A673 (cell line): ENCODE measurements around the gene PGM2L1. TPM values are rescaled to one million over a fixed set of nuclear protein-coding genes. Genes with fewer than 3 reads are reported as not detected.
A peak's percentile ranks its signal among the peaks of the same experiment; 100 is the strongest.

Source experiments
- BruUV-seq: library from RNA; stranded (reverse); fragments of 400-500 nt; replicated peaks from 2 replicates; lab custom pipeline; 2021; lab: Mats Ljungman, UMichigan
- CTCF ChIA-PET: fragments of 300-600 bp; sonication (Branson Sonifier 250); formaldehyde crosslinking; loops from one replicate; lab custom pipeline; 2022; ENCODE audit warnings: antibody characterized with exemption; lab: Charles Lee
- POLR2A ChIA-PET: fragments of 300-600 bp; sonication (Branson Sonifier 250); formaldehyde crosslinking; loops from one replicate; lab custom pipeline; 2022; ENCODE audit warnings: antibody characterized with exemption; ENCODE audit not compliant: low non-redundant PET; lab: Charles Lee
- DNase-seq: peaks from one replicate; pipeline ENCODE4 v3.0.0-alpha.2; 2015; ENCODE audit warnings: low spot score
- H3K27ac ChIP-seq: fragments of 200-600 bp; sonication (generic); 2 replicates; pipeline ENCODE4 v1.5.1; 2016; ENCODE audit warnings: mixed run types, low read depth, mild to moderate bottlenecking, mixed read lengths, antibody characterized with exemption, low read length; ENCODE audit not compliant: poor library complexity, severe bottlenecking
- H3K27me3 ChIP-seq: fragments of 200-600 bp; sonication (generic); replicated peaks from 2 replicates; pipeline ENCODE4 v1.6.1; 2017; ENCODE audit warnings: mixed run types, low read depth, mild to moderate bottlenecking, mixed read lengths, antibody characterized with exemption, low read length; ENCODE audit not compliant: insufficient read depth, poor library complexity
- H3K36me3 ChIP-seq: fragments of 200-600 bp; sonication (generic); 2 replicates; pipeline ENCODE4 v1.6.1; 2016; ENCODE audit warnings: mixed run types, mild to moderate bottlenecking, mixed read lengths, antibody characterized with exemption, low read length; ENCODE audit not compliant: insufficient read depth, poor library complexity, severe bottlenecking
- H3K4me1 ChIP-seq: fragments of 200-600 bp; sonication (generic); 2 replicates; pipeline ENCODE4 v1.6.1; 2017; ENCODE audit warnings: mixed run types, mild to moderate bottlenecking, mixed read lengths, antibody characterized with exemption, low read length; ENCODE audit not compliant: insufficient read depth, poor library complexity, severe bottlenecking
- H3K4me3 ChIP-seq: fragments of 200-600 bp; sonication (generic); 2 replicates; pipeline ENCODE4 v1.5.1; 2016; ENCODE audit warnings: low read depth, mixed run types, mild to moderate bottlenecking, mixed read lengths, low read length; ENCODE audit not compliant: poor library complexity, severe bottlenecking
- H3K9me3 ChIP-seq: fragments of 200-600 bp; sonication (generic); 2 replicates; pipeline ENCODE4 v1.6.1; 2016; ENCODE audit warnings: mixed run types, low read depth, mild to moderate bottlenecking, mixed read lengths, antibody characterized with exemption, low read length; ENCODE audit not compliant: poor library complexity, severe bottlenecking
- EZH2 ChIP-seq: fragments of 200-600 bp; sonication (generic); IDR thresholded peaks from 2 replicates; pipeline ENCODE4 v1.6.1; 2017; ENCODE audit warnings: borderline replicate concordance, low read depth, mild to moderate bottlenecking, mixed read lengths, antibody characterized with exemption, low read length; ENCODE audit not compliant: poor library complexity, severe bottlenecking
- intact Hi-C: fragments of 100-400 bp; cut with micrococcal nuclease; formaldehyde crosslinking; loops from one replicate; pipeline ENCODE4 v1.10.0; 2022; ENCODE audit not compliant: unreplicated experiment
- total RNA-seq: library from RNA; stranded (reverse); gene quantifications from 2 replicates; pipeline ENCODE4 v1.2.3, GENCODE V29; 2021
- TF ChIP-seq, protein P1 (sequence below): fragments of 300-800, 200-600 bp; sonication (generic); conservative IDR thresholded peaks from 2 replicates; pipeline ENCODE4 v1.5.1; 2017; ENCODE audit warnings: low read depth, mild to moderate bottlenecking, antibody characterized with exemption, low read length, moderate library complexity, mixed read lengths

The PGM2L1 gene
- total RNA-seq, 1 experiment from 2014 or later, result 18.2 TPM

DNA sequence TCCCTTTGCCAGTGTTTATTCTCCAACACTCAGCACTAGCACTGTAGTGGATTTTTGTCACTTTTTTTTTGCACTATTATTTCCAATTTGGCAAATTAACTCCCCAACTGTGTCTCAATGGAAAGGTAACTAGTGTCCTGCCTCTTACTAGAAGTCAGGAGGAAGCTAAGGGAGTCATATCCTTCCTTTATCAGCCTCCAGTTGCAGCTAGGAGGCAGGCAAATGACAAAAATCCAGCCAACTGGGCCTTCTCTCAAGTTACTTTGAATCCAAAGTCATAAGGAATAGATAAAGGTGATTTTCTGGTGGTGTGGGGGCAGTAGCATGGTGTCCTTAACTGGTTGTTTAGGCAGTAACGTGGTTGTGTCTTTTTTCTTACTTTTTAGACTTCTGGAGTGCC, 71.2 kb downstream of the PGM2L1 start:
- Histone ChIP-seq H3K27me3 (no peaks in the 10 kb centered on the region), H3K36me3 (no peaks in the 10 kb centered on the region), H3K9me3 (no peaks in the 10 kb centered on the region), H3K27ac (no peak overlapping the region), H3K4me1 (peaks cover 25% of the 10 kb centered on the region), H3K4me3 (no peak overlapping the region)
- no TSS peak for BruUV-seq
- no peak for DNase-seq
- CTCF ChIA-PET, result no interaction called here
- POLR2A ChIA-PET, result no interaction called here
- TF ChIP-seq, protein P1, sequence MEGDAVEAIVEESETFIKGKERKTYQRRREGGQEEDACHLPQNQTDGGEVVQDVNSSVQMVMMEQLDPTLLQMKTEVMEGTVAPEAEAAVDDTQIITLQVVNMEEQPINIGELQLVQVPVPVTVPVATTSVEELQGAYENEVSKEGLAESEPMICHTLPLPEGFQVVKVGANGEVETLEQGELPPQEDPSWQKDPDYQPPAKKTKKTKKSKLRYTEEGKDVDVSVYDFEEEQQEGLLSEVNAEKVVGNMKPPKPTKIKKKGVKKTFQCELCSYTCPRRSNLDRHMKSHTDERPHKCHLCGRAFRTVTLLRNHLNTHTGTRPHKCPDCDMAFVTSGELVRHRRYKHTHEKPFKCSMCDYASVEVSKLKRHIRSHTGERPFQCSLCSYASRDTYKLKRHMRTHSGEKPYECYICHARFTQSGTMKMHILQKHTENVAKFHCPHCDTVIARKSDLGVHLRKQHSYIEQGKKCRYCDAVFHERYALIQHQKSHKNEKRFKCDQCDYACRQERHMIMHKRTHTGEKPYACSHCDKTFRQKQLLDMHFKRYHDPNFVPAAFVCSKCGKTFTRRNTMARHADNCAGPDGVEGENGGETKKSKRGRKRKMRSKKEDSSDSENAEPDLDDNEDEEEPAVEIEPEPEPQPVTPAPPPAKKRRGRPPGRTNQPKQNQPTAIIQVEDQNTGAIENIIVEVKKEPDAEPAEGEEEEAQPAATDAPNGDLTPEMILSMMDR, result no peak
- TF ChIP-seq EZH2, result no peak
- intact Hi-C loops, result loop anchor here (10.0 kb wide), 1 partner anchor 362 kb away; no protein-coding TSS in a partner anchor

DNA sequence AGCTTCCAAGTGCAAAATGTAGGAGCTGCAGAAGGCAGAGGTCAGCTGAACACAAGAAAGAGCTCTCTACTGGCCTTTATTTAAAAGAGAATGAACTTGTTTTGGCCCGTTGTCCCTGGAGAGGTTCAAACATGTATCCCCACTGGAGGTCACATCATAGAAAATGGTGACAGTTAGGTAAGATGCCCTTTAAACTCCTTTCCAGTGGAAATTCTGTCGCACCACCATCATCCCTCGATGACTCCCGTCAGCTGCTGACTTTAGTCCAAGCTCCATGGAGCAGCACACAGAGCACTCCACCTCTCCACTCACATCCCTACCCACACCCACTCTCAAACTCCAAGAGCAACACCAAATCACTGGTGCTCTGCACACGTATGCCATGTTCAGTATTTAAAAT, 71.6 kb downstream of the PGM2L1 start:
- Histone ChIP-seq H3K4me3 (no peak overlapping the region), H3K27ac (no peak overlapping the region), H3K9me3 (no peaks in the 10 kb centered on the region), H3K27me3 (no peaks in the 10 kb centered on the region), H3K36me3 (no peaks in the 10 kb centered on the region), H3K4me1 (peaks cover 25% of the 10 kb centered on the region)
- CTCF ChIA-PET, result interaction anchor here (0.6 kb wide), 1 partner anchor 362 kb away, joined by 3 read pairs; no protein-coding TSS in a partner anchor
- no TSS peak for BruUV-seq
- POLR2A ChIA-PET, result no interaction called here
- intact Hi-C loops, result loop anchor here (10.0 kb wide), 1 partner anchor 362 kb away; no protein-coding TSS in a partner anchor
- no peak for DNase-seq
- TF ChIP-seq EZH2, result no peak
- TF ChIP-seq, protein P1, result no peak

DNA sequence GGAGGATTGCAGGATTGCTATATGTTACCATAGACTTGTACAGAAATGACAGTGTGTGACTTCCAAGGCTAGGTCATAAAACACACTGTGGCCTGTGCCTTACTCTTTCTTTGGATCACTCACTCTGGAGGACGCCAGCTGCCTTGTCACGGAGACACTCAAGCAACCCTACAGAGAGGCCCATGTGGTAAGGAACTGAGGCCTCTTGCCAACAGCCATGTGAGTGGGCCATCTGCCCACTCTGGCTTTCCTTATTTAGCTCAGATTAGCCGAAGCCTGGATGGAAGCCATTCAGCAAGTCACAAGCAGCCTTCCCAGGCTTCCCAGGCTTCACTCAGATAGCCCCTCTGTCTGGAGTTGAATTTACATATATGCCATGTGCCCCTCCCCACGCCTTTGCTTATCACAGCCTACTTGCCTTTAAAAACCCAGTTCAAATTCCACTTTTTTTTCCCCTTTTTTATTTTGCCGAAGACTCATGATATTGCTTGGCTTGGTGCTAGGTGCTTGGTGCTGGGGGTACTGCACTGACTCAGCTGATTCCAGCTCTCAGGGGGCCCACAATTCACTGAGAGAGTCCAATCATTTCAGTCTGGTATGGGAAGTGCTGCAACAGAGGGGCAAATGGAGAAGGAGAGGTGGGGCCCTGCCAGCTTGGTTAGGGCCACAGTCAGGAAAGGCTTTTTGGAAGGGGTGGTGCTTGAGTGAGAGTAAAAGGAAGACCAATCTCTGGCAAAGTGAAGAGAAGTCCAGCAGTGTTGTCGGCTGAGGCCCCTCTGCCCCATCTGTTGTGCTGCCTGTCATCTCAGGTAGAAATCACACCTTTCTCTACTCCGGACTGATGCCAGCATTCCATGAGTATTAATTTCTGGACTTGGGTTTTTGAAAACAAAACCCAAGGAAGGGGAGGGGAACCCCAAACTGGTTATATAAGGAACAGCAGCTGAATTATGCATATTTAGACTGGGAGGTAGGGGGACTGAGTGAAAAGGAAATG, 72.3 kb downstream of the PGM2L1 start:
- Histone ChIP-seq H3K27ac (peak overlapping the region; percentile 21), H3K4me3 (no peak overlapping the region), H3K36me3 (no peaks in the 10 kb centered on the region), H3K4me1 (peaks cover 25% of the 10 kb centered on the region), H3K9me3 (no peaks in the 10 kb centered on the region), H3K27me3 (no peaks in the 10 kb centered on the region)
- peak; percentile 80 for DNase-seq
- ChIA-PET CTCF (interaction anchor here (0.6 kb wide), 1 partner anchor 361 kb away, joined by 3 read pairs; no protein-coding TSS in a partner anchor), POLR2A (no interaction called here)
- no TSS peak for BruUV-seq
- intact Hi-C loops, result loop anchor here (10.0 kb wide), 1 partner anchor 361 kb away; no protein-coding TSS in a partner anchor
- TF ChIP-seq, protein P1, result no peak
- TF ChIP-seq EZH2, result no peak
